ENCODE measurements around the gene GPRIN3. TPM values are rescaled to one million over a fixed set of nuclear protein-coding genes. Genes with fewer than 3 reads are reported as not detected.
"Not testable (repeated sequence)": the region's sequence is repeated elsewhere in the genome, so short reads cannot be mapped to it uniquely, and the experiment has no call there.

GPRIN3 gene
- total and polyA plus RNA-seq, 2 of the 13 experiments (the other 11 are each of a cell fraction or from before 2014, with no cell fraction given): not detected

DNA sequence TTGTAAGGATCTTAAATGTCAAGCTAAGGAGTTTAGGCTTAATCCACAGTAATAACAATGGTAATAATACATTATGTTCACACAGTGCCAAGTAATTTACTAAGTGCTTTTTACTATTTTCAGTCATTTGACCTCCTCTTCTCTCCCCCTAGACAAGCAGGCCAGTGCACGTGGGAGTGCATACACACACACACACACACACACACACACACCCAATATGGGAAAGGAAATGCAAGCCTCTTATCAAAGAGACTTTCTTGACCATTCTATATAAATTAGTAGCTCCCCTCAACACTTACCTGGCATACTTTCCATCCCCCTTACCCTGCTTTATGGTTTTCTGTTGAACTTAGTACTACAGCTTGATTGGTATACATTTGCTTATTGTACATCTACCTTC lies 3.8 kb upstream of the GPRIN3 start:
- Histone ChIP-seq H3K4me1 (ENCODE audit: insufficient read depth, low read length) (no peaks in the 10 kb centered on the region), H3K27me3 (ENCODE audit: control insufficient read depth in 1 of 2, insufficient read depth in 2 of 2, low read length in 2 of 2) (peaks cover 0 to 18% of the 10 kb centered on the region in 2 experiments; a peak in 3 of 5 replicates), H3K9me3 (ENCODE audit: low read length) (no peaks in the 10 kb centered on the region), H3K9ac (ENCODE audit: insufficient read depth, low read depth, low read length) (no peak overlapping the region), H2AFZ (ENCODE audit: low read length) (no peak overlapping the region), H3K36me3 (replicated peaks in 1 of 2; ENCODE audit: control insufficient read depth in 1 of 2, insufficient read depth in 2 of 2, low read length in 2 of 2) (no peaks in the 10 kb centered on the region), H3K79me2 (ENCODE audit: insufficient read depth, low read length) (no peaks in the 10 kb centered on the region), H3K27ac (ENCODE audit: extremely low read length, insufficient read depth, low read length) (no peak overlapping the region), H3K4me3 (replicated peaks in 1 of 3; ENCODE audit: insufficient read depth in 1 of 3, low read depth in 2 of 3, low read length in 3 of 3) (no peak overlapping the region), H3K4me2 (ENCODE audit: low read depth, low read length) (no peak overlapping the region), H4K20me1 (ENCODE audit: insufficient read depth, low read length) (no peaks in the 10 kb centered on the region)
- ATAC-seq (no peak), FAIRE-seq (no peak), DNase-seq (ENCODE audit: low spot score) (no peak)
- intact Hi-C loops (cut with micrococcal nuclease; ENCODE audit: unreplicated experiment) (no loop called here), in situ Hi-C loops (cut with HindIII; ENCODE audit: extremely low pct_ligation_motif_present, low pct_unique_long_range_greater_than_20kb) (no loop called here)
- CTCF ChIA-PET (ENCODE audit: low intra/inter-chr PET ratio, low total read pairs): no interaction called here
- 0% methylated on average over 1 of the region's 1 CpG for WGBS (ENCODE audit: low lambda C conversion rate)
- no peak for TF ChIP-seq SKI (IDR thresholded peaks at IDR 0.05; ENCODE audit: partially characterized antibody)
- no peak for TF ChIP-seq SIN3A (IDR thresholded peaks at IDR 0.05; ENCODE audit: borderline replicate concordance, low read depth, low read length)
- TF ChIP-seq ZNF383 (CRISPR knock-in tag; IDR thresholded peaks at IDR 0.05; ENCODE audit: borderline replicate concordance): no peak
- no peak for TF ChIP-seq YEATS2 (CRISPR knock-in tag; IDR thresholded peaks at IDR 0.05; ENCODE audit: borderline replicate concordance)
- no peak for TF ChIP-seq NAIF1 (CRISPR knock-in tag; IDR thresholded peaks at IDR 0.05; ENCODE audit: borderline replicate concordance)
- TF ChIP-seq, protein P1, sequence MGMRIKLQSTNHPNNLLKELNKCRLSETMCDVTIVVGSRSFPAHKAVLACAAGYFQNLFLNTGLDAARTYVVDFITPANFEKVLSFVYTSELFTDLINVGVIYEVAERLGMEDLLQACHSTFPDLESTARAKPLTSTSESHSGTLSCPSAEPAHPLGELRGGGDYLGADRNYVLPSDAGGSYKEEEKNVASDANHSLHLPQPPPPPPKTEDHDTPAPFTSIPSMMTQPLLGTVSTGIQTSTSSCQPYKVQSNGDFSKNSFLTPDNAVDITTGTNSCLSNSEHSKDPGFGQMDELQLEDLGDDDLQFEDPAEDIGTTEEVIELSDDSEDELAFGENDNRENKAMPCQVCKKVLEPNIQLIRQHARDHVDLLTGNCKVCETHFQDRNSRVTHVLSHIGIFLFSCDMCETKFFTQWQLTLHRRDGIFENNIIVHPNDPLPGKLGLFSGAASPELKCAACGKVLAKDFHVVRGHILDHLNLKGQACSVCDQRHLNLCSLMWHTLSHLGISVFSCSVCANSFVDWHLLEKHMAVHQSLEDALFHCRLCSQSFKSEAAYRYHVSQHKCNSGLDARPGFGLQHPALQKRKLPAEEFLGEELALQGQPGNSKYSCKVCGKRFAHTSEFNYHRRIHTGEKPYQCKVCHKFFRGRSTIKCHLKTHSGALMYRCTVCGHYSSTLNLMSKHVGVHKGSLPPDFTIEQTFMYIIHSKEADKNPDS (CRISPR knock-in tag; IDR thresholded peaks at IDR 0.05): no peak
- TF ChIP-seq, protein P2, sequence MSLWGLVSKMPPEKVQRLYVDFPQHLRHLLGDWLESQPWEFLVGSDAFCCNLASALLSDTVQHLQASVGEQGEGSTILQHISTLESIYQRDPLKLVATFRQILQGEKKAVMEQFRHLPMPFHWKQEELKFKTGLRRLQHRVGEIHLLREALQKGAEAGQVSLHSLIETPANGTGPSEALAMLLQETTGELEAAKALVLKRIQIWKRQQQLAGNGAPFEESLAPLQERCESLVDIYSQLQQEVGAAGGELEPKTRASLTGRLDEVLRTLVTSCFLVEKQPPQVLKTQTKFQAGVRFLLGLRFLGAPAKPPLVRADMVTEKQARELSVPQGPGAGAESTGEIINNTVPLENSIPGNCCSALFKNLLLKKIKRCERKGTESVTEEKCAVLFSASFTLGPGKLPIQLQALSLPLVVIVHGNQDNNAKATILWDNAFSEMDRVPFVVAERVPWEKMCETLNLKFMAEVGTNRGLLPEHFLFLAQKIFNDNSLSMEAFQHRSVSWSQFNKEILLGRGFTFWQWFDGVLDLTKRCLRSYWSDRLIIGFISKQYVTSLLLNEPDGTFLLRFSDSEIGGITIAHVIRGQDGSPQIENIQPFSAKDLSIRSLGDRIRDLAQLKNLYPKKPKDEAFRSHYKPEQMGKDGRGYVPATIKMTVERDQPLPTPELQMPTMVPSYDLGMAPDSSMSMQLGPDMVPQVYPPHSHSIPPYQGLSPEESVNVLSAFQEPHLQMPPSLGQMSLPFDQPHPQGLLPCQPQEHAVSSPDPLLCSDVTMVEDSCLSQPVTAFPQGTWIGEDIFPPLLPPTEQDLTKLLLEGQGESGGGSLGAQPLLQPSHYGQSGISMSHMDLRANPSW (CRISPR knock-in tag; IDR thresholded peaks at IDR 0.05; ENCODE audit: borderline replicate concordance): no peak
- TF ChIP-seq, protein P3, sequence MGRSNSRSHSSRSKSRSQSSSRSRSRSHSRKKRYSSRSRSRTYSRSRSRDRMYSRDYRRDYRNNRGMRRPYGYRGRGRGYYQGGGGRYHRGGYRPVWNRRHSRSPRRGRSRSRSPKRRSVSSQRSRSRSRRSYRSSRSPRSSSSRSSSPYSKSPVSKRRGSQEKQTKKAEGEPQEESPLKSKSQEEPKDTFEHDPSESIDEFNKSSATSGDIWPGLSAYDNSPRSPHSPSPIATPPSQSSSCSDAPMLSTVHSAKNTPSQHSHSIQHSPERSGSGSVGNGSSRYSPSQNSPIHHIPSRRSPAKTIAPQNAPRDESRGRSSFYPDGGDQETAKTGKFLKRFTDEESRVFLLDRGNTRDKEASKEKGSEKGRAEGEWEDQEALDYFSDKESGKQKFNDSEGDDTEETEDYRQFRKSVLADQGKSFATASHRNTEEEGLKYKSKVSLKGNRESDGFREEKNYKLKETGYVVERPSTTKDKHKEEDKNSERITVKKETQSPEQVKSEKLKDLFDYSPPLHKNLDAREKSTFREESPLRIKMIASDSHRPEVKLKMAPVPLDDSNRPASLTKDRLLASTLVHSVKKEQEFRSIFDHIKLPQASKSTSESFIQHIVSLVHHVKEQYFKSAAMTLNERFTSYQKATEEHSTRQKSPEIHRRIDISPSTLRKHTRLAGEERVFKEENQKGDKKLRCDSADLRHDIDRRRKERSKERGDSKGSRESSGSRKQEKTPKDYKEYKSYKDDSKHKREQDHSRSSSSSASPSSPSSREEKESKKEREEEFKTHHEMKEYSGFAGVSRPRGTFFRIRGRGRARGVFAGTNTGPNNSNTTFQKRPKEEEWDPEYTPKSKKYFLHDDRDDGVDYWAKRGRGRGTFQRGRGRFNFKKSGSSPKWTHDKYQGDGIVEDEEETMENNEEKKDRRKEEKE (IDR thresholded peaks at IDR 0.05): no peak
- TF ChIP-seq ZNF138 (CRISPR knock-in tag; IDR thresholded peaks at IDR 0.05; ENCODE audit: low read depth): no peak
- no peak for TF ChIP-seq MAFK (conservative IDR thresholded peaks at IDR 0.05 in 1 of 2, IDR thresholded peaks at IDR 0.05 in 1 of 2; ENCODE audit: low read length in 2 of 2)
- no peak for TF ChIP-seq ZNF780A (CRISPR knock-in tag; IDR thresholded peaks at IDR 0.05)
- TF ChIP-seq MIER2 (CRISPR knock-in tag; IDR thresholded peaks at IDR 0.05): no peak
- BruUV-seq (replicated peaks): no TSS peak
- POLR2A ChIA-PET: no interaction called here

DNA sequence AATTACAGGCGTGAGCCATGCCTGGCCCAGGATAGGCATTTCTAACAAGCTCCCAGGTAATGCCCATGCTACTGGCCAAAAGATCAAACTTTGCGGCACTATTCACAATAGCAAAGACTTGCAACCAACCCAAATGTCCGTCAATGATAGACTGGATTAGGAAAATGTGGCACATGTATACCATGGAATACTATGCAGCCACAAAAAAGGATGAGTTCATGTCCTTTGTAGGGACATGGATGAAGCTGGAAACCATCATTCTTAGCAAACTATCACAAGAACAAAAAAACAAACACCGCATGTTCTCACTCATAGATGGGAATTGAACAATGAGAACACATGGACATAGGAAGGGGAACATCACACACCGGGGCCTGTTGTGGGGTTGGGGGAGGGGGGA lies 1.6 kb upstream of the GPRIN3 start:
- CTCF ChIA-PET (ENCODE audit: low intra/inter-chr PET ratio, low total read pairs); in situ Hi-C loops (cut with HindIII; ENCODE audit: extremely low pct_ligation_motif_present, low pct_unique_long_range_greater_than_20kb); H3K4me2 ChIP-seq (ENCODE audit: low read depth, low read length); H3K27ac ChIP-seq (ENCODE audit: extremely low read length, insufficient read depth, low read length); H2AFZ ChIP-seq (ENCODE audit: low read length); H3K79me2 ChIP-seq (ENCODE audit: insufficient read depth, low read length); H3K4me1 ChIP-seq (ENCODE audit: insufficient read depth, low read length); H4K20me1 ChIP-seq (ENCODE audit: insufficient read depth, low read length); ATAC-seq; FAIRE-seq; H3K9ac ChIP-seq (ENCODE audit: insufficient read depth, low read depth, low read length); DNase-seq (ENCODE audit: low spot score); H3K36me3 ChIP-seq (replicated peaks in 1 of 2; ENCODE audit: control insufficient read depth in 1 of 2, insufficient read depth in 2 of 2, low read length in 2 of 2); H3K9me3 ChIP-seq (ENCODE audit: low read length); H3K4me3 ChIP-seq (replicated peaks in 1 of 3; ENCODE audit: insufficient read depth in 1 of 3, low read depth in 2 of 3, low read length in 3 of 3); POLR2A ChIA-PET; BruUV-seq (replicated peaks); intact Hi-C loops (cut with micrococcal nuclease; ENCODE audit: unreplicated experiment): not testable (repeated sequence)
- H3K27me3 ChIP-seq (ENCODE audit: control insufficient read depth in 1 of 2, insufficient read depth in 2 of 2, low read length in 2 of 2): peaks cover 0 to 23% of the 10 kb centered on the region in 2 experiments; a peak in 3 of 5 replicates
- 79% methylated on average over 5 of the region's 5 CpGs for WGBS (ENCODE audit: low lambda C conversion rate)

All from HepG2 (cell line).